GM12892 (cell line): ENCODE results near the gene OR6C2.
"Not testable (repeated sequence)": the region's sequence is repeated elsewhere in the genome, so short reads cannot be mapped to it uniquely, and the experiment has no call there.

Experiments used
- DNase-seq: peaks from one replicate; pipeline ENCODE4 v3.0.0; 2011; ENCODE audit not compliant: insufficient read length
- FAIRE-seq: peaks from 2 replicates; lab custom pipeline; 2011; peaks lifted over from hg19 to GRCh38; lab: Jason Lieb, UNC
- POLR2A ChIP-seq: IDR thresholded peaks from 2 replicates; pipeline ENCODE4 v1.6.1; 2011; ENCODE audit warnings: low read depth, low read length, control low read depth
- POLR2AphosphoS5 ChIP-seq: IDR thresholded peaks from 2 replicates; pipeline ENCODE4 v1.6.1; 2011; ENCODE audit warnings: low read depth, low read length, control low read depth
- TAF1 ChIP-seq: IDR thresholded peaks from 2 replicates; pipeline ENCODE4 v1.6.1; 2011; ENCODE audit warnings: low read depth, mild to moderate bottlenecking, control low read depth, low read length, borderline replicate concordance

The OR6C2 gene

GRCh38 chr12:55428331-55429243 lies 15.3 kb upstream of the OR6C2 start:
- no peak for DNase-seq
- TF ChIP-seq TAF1: no peak
- TF ChIP-seq POLR2A: no peak
- TF ChIP-seq POLR2AphosphoS5: no peak
- FAIRE-seq: no peak

DNA sequence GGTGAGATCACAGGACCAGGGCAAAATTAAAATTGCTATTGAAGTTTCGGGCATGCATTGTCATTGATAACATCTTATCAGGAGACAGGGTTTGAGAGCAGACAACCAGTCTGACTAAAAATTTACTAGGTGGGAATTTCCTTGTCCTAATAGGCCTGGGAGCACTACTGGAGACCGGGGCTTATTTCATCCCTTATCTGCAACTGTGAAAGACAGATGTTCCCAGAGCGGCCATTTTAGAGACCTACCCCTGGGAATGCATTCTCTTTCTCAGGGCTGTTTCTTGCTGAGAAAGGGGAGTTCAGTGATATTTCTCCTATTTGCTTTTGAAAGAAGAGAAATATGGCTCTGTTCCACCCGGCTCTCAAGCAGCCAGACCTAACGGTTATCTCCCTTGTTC lies 2.6 kb upstream of the OR6C2 start:
- not testable (repeated sequence) for FAIRE-seq, DNase-seq

DNA sequence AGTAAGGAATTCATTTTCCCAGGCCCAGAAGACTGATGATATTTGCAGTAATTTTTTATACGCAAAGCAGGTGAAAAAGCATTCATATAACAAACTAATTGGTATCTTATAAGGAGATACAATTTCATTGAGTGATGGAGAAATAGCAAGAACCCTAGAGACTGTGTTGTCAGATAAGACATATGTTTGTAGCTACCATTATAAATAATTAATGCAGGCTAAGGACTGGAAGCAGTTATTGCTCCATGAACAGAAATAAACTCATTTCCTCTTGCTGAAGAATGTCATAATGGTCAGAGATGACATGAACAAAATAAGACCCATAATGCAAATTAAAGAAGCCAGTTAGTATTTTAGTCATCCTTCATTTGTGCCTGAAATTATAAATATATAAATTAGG lies 1.5 kb downstream of the OR6C2 start:
- TF ChIP-seq TAF1 (no peak), POLR2A (no peak), POLR2AphosphoS5 (no peak)
- FAIRE-seq (no peak), DNase-seq (no peak)

DNA sequence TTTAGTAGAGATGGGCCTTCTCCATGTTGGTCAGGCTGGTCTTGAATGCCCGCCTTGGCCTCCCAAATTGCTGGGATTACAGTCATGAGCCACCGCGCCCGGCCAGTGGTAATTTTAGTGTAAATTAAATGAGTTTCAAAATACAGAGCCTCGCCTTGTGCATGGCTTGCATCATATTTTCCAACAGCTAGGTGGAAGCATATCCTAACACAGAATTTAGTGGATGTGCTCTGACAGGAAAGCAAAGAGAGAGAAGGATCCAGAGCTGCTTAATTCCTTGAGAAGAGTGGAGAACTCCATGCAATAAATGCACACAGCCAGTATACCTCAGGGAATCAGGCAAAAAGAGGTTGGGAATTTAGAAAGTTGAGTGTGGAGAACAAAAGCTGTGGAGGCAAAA lies 2.5 kb downstream of the OR6C2 start:
- FAIRE-seq (no peak), DNase-seq (no peak)
- TF ChIP-seq POLR2A: no peak
- no peak for TF ChIP-seq TAF1
- TF ChIP-seq POLR2AphosphoS5: no peak

DNA sequence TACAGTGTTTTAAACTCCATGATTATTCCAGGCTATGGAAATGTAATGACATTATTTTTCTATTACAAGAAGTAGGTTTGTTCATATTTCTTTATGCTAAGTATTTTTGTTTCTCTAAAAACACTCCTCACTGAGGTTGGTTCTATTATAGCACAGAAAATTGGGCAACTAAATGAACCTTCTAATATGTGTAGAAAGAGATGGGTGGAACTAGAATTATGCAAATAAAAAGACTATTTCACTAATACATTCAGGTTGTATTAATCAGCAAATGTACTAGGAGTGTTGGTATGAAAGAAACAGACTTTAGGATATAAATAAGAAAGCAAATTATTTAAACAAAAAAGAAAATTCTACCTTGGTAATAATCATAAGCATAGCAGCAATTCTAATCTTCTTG lies 4.9 kb downstream of the OR6C2 start:
- TF ChIP-seq POLR2A (no peak), TAF1 (no peak), POLR2AphosphoS5 (no peak)
- no peak for DNase-seq
- FAIRE-seq: no peak

DNA sequence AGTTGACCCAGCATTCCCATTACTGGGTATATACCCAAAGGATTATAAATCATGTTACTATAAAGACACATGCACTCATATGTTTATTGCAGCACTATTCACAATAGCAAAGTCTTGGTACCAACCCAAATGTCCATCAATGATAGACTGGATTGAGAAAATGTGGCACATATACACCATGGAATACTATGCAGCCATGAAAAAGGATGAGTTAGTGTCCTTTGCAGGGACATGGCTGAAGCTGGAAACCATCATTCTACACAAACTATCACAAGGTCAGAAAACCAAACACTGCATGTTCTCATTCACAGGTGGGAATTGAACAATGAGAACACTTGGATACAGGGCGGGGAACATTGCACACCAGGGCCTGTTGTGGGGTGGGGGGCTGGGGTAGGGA lies 21.1 kb downstream of the OR6C2 start:
- not testable (repeated sequence) for FAIRE-seq, DNase-seq

GRCh38 chr12:55467836-55468235 lies 24.0 kb downstream of the OR6C2 start:
- DNase-seq (no peak), FAIRE-seq (no peak)
- TF ChIP-seq POLR2AphosphoS5: no peak
- TF ChIP-seq POLR2A: no peak
- TF ChIP-seq TAF1: no peak

DNA sequence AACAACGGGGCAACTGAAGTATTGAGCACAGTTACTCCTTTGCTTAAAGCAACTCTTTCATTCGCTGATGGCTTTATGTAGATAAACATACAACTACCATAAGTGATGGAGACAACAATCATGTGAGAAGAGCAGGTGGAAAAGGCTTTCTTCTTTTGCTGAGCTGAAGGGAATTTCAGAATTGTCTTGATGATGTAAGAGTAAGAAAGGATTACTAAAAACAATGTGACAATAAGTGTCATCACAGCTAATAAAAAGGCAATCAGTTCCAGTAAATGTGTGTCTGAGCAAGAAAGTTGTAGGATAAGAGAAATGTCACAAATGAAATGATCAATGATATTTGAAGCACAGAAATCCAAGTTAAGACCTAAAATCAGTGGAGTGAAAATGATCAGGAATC lies 25.4 kb downstream of the OR6C2 start:
- DNase-seq: no peak
- no peak for TF ChIP-seq POLR2A
- no peak for TF ChIP-seq TAF1
- no peak for TF ChIP-seq POLR2AphosphoS5
- no peak for FAIRE-seq

DNA sequence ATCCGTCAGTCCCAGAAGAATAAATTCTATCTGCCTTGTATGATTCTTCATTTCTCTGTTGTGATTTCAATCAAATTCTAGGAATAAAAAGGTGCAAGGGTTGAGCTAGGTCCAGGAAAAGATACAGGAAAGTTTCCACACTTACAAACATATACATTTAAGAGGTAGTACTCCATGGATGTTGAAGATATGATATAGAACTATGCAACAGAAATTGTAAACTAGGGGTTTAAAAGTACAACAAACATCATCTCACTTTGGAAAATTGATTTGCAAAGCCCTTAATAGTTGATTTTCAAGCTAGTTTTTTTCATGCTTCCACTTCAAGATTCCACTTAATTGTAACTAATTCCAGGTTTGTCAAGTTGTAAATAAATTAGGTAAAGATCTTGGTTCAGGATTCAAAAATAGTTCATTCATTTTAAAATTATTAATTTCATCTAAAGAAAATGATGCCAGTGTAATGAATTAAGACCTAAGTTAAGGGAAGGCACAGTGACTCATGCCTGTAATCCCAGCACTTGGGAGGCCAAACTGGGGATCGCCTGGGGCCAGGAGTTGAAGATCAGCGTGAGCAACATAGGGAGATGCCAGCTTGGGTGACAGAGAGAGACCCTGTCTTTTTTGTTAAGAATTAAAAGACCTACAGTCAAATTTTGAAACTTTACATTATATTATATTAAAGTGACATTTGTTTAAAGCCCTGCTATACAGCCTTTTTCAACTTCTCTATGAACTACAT lies 26.4 kb downstream of the OR6C2 start, which contains the start of gene OR6C70:
Gene OR6C70, minus strand, starts transcription at position 51 of the 742 bp plus-strand sequence. Its CDS starts 0 bp downstream, at position 51.
- no peak for DNase-seq
- FAIRE-seq: no peak
- no peak for TF ChIP-seq POLR2AphosphoS5

DNA sequence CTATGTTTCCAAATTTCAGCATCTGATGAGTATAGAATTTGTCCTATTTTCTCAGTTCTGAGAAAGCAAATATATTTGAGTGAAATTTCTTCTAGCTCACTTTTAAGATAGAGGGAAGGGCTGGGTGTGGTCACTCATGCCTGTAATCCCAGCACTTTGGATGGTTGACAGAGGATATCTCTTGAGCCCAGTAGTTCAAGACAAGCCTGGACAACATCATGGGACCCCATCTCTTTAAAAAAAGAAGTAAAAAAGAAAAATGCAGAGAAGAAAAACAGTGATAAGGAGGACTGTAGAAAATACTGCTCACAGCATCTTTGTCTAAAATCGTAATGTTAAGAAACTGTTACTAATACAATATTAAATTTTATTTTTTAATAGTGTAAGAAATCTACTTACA lies 28.4 kb downstream of the OR6C2 start:
- DNase-seq: no peak
- TF ChIP-seq POLR2AphosphoS5 (no peak), POLR2A (no peak), TAF1 (no peak)
- no peak for FAIRE-seq

- not testable (repeated sequence) for DNase-seq, FAIRE-seq
Measured at GRCh38 chr12:55479136-55479535, 35.3 kb downstream of the OR6C2 start.

GRCh38 chr12:55484284-55484683 lies 40.4 kb downstream of the OR6C2 start:
- not testable (repeated sequence) for FAIRE-seq, DNase-seq

- DNase-seq (no peak), FAIRE-seq (no peak)
- TF ChIP-seq POLR2A (no peak), TAF1 (no peak), POLR2AphosphoS5 (no peak)
Measured at GRCh38 chr12:55492078-55492477, 48.2 kb downstream of the OR6C2 start, which contains the start of gene OR6C68. Gene OR6C68, plus strand, starts transcription at chr12:55492378. Its CDS starts 0 bp downstream, at chr12:55492378.
